ENCODE results near the gene HIGD2A.

The HIGD2A gene

DNA sequence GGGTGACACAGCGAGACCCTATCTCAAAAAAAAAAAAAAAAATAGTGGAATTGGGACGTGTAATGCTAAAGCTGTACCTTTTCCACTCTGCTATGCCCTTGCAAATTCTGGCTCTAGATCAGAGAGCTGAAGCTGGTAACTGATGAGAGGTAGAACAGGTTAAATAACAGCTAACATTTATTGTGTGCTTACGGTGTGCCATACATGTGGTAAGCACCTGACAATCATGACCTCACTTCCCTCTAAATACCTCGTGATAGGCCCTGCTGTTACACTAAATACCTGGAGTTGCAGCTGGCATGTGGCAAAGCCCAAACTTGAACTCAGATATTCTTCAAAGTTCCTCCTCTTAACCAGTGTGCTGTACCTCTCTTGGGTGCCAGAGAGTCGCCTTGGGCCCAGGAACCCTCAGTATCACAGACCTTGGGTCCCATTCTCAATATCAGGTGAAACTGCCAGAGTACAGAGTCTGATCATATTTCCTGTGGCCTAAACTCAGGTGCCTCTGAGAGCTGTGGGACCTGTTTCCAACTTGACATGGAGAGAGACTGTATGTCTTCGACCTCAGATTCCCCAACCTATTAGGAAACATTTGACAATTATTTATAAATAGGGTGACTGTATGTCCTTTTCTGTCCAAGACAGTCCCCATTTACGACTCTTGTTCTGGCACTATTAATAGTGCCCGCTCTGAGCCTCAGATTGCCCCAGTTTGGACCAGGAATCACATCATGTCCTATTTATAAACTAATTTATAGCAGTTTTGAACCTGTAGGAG, 18.4 kb upstream of the HIGD2A start:
- DNase-seq (ENCODE audit: low read depth): no peak
- no peak overlapping the region for H3K4me3 ChIP-seq (ENCODE audit: low read depth, low read length)
- no peak for TF ChIP-seq CTCF (IDR thresholded peaks at IDR 0.05; ENCODE audit: low read depth, low read length, missing control alignments)

DNA sequence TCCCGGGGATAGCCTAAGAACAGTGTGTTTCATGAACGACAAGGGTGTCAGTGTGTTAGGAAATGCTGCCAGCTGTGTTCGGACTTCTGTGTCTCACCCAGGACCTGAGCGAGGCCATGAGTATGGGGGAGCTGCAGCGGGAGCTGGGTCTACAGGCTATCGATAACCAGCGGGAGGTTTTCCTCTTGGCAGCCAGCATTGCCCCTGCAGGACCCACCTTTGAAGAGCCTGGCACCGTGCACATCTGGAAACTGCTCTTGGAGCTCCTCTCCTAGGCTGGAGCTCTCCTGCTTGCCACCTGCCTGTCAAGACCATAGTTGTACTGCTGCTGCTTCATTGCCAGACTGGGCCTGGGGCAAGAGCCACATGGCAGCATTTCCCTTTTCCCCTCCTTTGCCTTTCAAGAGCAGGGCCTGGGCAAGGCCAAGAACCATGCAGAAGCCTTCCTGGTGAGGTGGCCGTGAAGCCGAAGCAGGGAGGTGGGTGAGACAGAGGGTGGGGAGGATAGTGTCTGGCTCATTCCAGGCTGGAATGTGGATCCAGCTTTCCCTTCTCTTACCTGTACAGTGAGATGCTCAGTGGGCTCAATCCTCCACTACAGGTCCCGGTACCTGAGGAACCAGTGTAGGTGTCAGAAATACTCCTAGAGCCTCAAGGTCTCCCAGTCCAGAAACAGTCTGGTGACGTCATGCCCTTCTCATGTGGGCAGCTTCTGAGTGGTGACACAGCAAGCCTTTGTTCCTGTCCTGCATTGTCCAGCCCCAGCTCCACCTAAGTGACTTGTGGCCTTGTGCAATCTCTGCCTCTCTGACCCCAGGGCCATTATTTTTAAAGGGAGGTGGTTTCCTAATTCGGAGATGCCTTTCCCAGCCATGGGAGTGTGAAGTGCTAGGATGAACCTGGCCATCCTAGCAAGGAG, 16.7 kb upstream of the HIGD2A start:
- H3K4me3 ChIP-seq (ENCODE audit: low read depth, low read length): no peak overlapping the region
- TF ChIP-seq CTCF (IDR thresholded peaks at IDR 0.05; ENCODE audit: low read depth, low read length, missing control alignments): no peak
- DNase-seq (ENCODE audit: low read depth): no peak

GRCh38 chr5:176373100-176373818, 15.3 kb upstream of the HIGD2A start:
- DNase-seq (ENCODE audit: low read depth): no peak
- TF ChIP-seq CTCF (IDR thresholded peaks at IDR 0.05; ENCODE audit: low read depth, low read length, missing control alignments): no peak
- H3K4me3 ChIP-seq (ENCODE audit: low read depth, low read length): no peak overlapping the region

DNA sequence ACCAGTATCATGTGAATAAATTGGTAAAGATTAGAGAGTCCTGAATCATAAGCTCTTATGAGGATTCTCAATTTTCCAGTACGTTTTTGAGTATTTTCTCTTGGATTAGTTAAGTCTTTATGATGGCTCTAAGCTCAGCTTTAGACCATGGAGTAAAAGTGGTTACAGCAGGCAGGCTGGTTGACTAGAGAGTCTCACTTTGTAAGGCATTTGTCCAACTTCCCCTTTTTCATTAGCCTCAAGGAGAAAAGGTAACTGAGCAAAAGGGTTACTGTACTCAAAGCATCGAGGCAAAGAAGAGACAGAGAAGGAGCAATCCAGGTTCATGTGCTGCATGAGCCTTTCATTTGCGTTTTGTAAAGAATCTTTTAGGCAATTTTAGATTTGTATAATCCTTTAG, 8.7 kb upstream of the HIGD2A start:
- no peak for DNase-seq (ENCODE audit: low read depth)
- TF ChIP-seq CTCF (IDR thresholded peaks at IDR 0.05; ENCODE audit: low read depth, low read length, missing control alignments): no peak

GRCh38 chr5:176381423-176381822, 7.1 kb upstream of the HIGD2A start:
- DNase-seq (ENCODE audit: low read depth): no peak
- TF ChIP-seq CTCF (IDR thresholded peaks at IDR 0.05; ENCODE audit: low read depth, low read length, missing control alignments): no peak
- H3K4me3 ChIP-seq (ENCODE audit: low read depth, low read length): no peak overlapping the region

More for the DNA sequence above, 8.7 kb upstream of the HIGD2A start:
- no peak overlapping the region for H3K4me3 ChIP-seq (ENCODE audit: low read depth, low read length)

DNA sequence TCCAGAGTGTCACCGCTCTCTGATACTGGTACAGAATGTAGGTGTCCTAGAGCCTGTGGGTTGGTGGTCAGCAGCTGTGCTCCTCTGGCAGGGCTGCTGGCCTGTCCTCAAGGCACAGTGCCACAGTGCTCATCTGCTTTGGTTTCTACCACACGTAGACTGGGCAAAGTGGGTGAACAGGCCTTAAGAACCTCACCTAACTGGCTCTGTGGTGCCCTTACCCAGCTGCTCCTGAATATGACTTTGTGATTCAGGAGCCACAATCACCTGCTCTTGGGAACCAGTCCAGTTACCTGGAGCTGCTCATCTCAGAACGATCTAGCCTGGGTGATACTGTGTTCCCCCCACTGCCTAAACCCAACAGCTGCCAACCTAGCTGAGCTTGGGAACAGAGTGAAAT, 6.6 kb upstream of the HIGD2A start:
- no peak for DNase-seq (ENCODE audit: low read depth)
- no peak overlapping the region for H3K4me3 ChIP-seq (ENCODE audit: low read depth, low read length)
- TF ChIP-seq CTCF (IDR thresholded peaks at IDR 0.05; ENCODE audit: low read depth, low read length, missing control alignments): no peak
